ENCODE measurements around the gene RYR3.

Gene RYR3

GRCh38 chr15:33729653-33730052 is 418.9 kb downstream of the RYR3 start:
- no peak for DNase-seq

- DNase-seq: no peak
Measured at GRCh38 chr15:33730815-33731214, 420.0 kb downstream of the RYR3 start.

DNA sequence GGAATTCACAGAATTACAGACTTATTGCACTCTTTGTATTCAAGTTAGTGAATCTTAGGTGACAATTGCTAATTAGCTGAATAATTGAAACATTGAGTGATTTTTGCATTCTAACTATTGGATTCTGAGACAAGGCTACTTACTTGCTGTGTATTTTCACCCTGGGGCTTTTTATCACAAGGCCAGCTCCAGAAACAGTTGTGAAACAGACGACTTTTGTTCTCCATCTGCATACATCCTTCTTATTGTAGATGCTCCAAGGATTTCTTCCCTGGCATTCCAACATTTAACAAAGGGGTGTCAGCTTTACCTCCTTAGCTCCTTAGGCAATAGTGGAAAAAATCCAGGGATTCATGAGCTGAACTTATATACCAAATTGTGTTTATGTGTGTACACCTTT is 424.4 kb downstream of the RYR3 start:
- DNase-seq: no peak

- DNase-seq: no peak
Measured at GRCh38 chr15:33735637-33736247, 425.0 kb downstream of the RYR3 start.

DNA sequence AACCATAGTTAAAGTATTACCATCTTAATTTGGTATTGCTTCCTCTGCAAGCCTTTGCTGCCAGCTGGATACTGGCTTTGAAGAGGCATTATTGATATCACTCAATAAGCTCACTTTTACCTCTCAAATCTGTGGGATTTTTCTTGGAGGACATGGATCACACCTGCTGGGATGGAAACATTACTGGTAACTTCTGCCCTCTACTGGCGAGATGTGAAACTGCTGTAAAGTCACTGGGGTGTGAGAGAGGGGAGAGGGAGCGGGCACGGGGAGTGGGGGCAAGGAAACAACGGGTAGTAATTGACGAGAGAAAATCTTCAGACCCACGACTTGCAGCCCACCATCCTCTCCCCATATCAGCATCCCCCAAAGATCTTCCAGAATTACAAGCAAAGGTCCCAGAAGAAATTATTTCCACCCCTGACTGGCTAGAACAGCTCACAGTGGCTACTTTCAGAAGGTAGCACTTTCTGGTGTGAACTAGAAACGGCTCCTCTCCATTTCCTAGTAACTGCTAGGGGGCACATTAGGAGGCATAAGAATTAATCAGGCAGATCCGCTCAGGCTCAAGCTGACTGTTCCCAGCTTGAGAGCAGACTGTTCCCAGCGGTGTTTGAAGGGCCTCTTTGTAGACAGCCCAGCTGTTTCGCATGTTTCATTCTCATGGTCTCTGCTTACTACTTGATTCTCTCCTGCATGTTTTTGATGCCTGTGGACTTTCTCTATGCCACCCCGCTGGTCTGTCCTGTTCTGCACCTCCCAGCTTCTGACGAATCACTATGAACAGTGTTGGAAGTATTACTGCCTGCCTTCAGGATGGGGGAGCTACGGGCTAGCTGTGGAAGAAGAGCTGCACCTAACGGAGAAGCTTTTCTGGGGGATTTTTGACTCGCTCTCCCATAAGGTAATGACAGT is 427.2 kb downstream of the RYR3 start:
- DNase-seq: no peak

GRCh38 chr15:33738941-33739664 is 428.3 kb downstream of the RYR3 start:
- no peak for DNase-seq

DNA sequence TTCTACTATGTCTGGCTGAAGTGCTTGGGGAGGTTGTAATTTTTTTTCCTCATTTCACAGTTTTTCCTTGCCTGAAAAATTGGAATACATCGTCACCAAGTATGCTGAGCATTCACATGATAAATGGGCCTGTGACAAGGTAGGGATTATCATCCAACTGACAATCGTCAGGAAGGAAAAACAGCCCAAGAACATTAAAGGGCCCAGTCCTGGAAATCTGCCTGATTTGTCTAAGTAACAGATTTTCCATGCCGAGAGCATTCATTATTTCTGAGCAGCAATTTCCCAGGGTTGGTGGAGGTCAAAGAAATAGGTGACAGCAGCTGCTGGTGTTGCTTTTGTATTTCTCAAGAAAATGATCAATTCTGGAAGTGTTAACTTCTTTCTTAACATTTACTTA is 431.5 kb downstream of the RYR3 start:
- no peak for DNase-seq

- no peak for DNase-seq
Measured at GRCh38 chr15:33742800-33743199, 432.0 kb downstream of the RYR3 start.

DNA sequence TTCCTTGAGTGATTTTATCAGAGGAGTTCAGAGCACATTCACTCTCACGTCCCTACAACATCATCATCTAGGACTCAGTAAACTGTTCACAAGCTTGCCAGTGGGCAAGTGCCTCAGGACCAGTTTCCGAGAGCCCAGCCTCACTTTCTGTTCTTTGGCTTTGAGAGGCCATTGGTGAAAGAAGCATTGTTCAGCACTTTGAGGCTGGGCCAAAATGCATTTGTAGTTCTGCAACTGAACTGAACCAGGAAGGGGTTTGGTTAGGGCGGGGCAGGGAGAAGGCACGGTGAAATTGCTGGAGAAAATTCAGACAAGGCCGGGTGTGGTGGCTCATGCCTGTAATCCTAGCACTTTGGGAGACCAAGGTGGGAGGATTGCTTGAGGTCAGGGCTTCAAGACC is 435.4 kb downstream of the RYR3 start:
- DNase-seq: no peak

GRCh38 chr15:33753012-33753411 is 442.2 kb downstream of the RYR3 start:
- DNase-seq: no peak

- no peak for DNase-seq
Measured at GRCh38 chr15:33754242-33754641, 443.5 kb downstream of the RYR3 start.

GRCh38 chr15:33756961-33757360 is 446.2 kb downstream of the RYR3 start:
- DNase-seq: no peak

DNA sequence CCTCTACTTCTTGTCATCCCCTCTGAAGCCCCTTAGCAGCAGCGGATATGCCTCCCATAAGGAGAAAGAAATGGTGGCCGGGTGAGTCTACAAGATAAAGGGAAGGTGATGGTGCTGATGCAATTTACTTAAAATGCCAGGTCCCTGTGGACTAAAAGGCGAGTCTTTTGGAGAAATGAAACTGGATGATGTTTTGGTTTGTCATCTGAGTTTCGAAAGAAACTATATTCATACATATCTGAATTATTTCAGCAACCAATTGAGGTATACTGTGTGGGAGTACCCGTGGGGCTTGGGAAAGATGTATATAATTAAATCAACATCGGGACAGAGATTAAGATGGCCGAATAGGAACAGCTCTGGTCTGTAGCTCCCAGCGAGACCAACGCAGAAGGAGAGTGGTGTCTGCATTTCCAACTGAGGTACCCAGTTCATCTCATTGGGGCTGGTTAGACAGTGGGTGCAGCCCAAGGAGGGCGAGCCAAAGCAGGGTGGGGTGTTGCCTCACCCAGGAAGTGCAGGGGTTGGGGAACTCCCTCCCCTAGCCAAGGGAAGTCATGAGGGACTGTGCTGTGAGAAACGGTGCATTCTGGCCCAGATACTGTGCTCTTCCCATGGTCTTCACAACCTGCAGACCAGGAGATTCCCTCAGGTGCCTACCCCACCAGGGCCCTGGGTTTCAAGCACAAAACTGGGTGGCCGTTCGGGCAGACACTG is 446.9 kb downstream of the RYR3 start:
- DNase-seq: no peak

GRCh38 chr15:33766389-33766788 is 455.6 kb downstream of the RYR3 start:
- no peak for DNase-seq

- no peak for DNase-seq
Measured at GRCh38 chr15:33768670-33769190, 458.0 kb downstream of the RYR3 start.

DNA sequence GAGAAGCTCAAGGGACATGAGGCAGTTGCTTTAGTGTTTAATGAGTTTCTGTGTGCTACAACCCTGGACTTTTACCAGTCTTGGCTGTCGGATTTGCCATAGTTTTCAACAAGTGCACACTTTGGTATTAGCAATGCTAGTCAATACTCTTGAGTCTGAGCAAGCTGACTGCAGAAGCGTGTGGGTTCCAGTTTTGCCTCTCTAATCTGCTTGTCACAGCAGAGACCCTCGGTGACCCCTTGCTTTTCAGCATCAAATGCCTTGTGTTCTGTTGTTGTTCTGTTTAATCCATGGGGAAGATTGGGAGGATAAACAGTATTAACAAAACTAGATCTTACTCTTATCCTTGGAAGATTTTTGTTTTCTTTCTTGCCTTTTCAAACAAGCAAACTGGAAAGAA is 463.2 kb downstream of the RYR3 start:
- no peak for DNase-seq

GRCh38 chr15:33778852-33779251 is 468.1 kb downstream of the RYR3 start:
- no peak for DNase-seq

GRCh38 chr15:33780011-33780768 is 469.4 kb downstream of the RYR3 start:
- no peak for DNase-seq

- no peak for DNase-seq
Measured at GRCh38 chr15:33782966-33783365, 472.2 kb downstream of the RYR3 start.

- no peak for DNase-seq
Measured at GRCh38 chr15:33785366-33785765, 474.6 kb downstream of the RYR3 start.

- DNase-seq: no peak
Measured at GRCh38 chr15:33788906-33789540, 478.3 kb downstream of the RYR3 start.

Data from T-helper 9 cell (primary cell).